K562 treated with DMSO at 1 percent for 24 hours (cell line): ENCODE measurements around the gene EIF5AL1. TPM values are rescaled to one million over a fixed set of nuclear protein-coding genes. Genes with fewer than 3 reads are reported as not detected.

Experiments used
- total RNA-seq: library from RNA; unstranded; fragments of 300-600 nt; gene quantifications from 2 replicates; pipeline ENCODE4 v1.2.3, GENCODE V29; 2022; ENCODE audit warnings: low read depth; ENCODE audit not compliant: insufficient read depth

EIF5AL1 gene
- total RNA-seq = 0.08 and 0.15 TPM in 2 replicates

GRCh38 chr10:79511891-79512583 lies at the start of gene EIF5AL1:
Gene EIF5AL1 (plus strand): TSS chr10:79512533. CDS start chr10:79512650, 117 bp downstream.

GRCh38 chr10:79560160-79560709 lies 47.9 kb downstream of the EIF5AL1 start, which contains the start of gene SFTPA2:
Gene SFTPA2 (minus strand): TSS chr10:79560407. CDS start chr10:79559483, 924 bp downstream.

Other genes with a start within 250 kb of the EIF5AL1 start
- 156 and 188 TPM in 2 replicates for gene PPIF, start 165.1 kb upstream of the EIF5AL1 start, total RNA-seq
- 24.4 and 25.4 TPM in 2 replicates for gene ZCCHC24, start 66.9 kb upstream of the EIF5AL1 start, total RNA-seq
- not detected in 2 replicates for gene SFTPA2, start 47.9 kb downstream of the EIF5AL1 start, total RNA-seq
- gene SFTPA1, start 98.4 kb downstream of the EIF5AL1 start, total RNA-seq = not detected in 2 replicates
- 3.7 and 4.2 TPM in 2 replicates for gene NUTM2B, start 190.7 kb downstream of the EIF5AL1 start, total RNA-seq